Endothelial cell of umbilical vein (primary cell): Measurements from ENCODE around the gene TMOD1. TPM values are rescaled to one million over a fixed set of nuclear protein-coding genes. Genes with fewer than 3 reads are reported as not detected.

Experiments used
- BruUV-seq: library from RNA; stranded (reverse); fragments of 400-500 nt; replicated peaks from 2 replicates; lab custom pipeline; 2021; lab: Mats Ljungman, UMichigan
- CTCF ChIA-PET: fragments of 300-600, 350-600 bp; sonication (Branson Sonifier 250); formaldehyde crosslinking; loops from one replicate; lab custom pipeline; 2021; ENCODE audit warnings: antibody characterized with exemption, inconsistent platforms; lab: Charles Lee
- POLR2A ChIA-PET: fragments of 300-600, 350-600 bp; sonication (Branson Sonifier 250); formaldehyde crosslinking; loops from one replicate; lab custom pipeline; 2021; ENCODE audit warnings: antibody characterized with exemption, inconsistent platforms; lab: Charles Lee
- DNase-seq: peaks from one replicate; pipeline ENCODE4 v3.0.0-alpha.2; 2011; ENCODE audit warnings: low read depth, low spot score
- FAIRE-seq: peaks from 2 replicates; lab custom pipeline; 2011; peaks lifted over from hg19 to GRCh38; lab: Jason Lieb, UNC
- H2AFZ ChIP-seq: 2 replicates; pipeline ENCODE4 v1.6.0; 2012; ENCODE audit warnings: low read depth, low read length, control low read depth, inconsistent platforms
- H3K27ac ChIP-seq: 2 replicates; pipeline ENCODE4 v1.5.1; 2011; ENCODE audit warnings: low read depth, mild to moderate bottlenecking, control low read depth, low read length, moderate library complexity; ENCODE audit not compliant: insufficient read depth
- H3K27me3 ChIP-seq, 2 experiments: 2 replicates each; pipeline versions ENCODE4 v1.6.0 to v1.6.1; 2011; ENCODE audit warnings: low read length in 2 of 2, mixed read lengths in 1 of 2; ENCODE audit not compliant: control insufficient read depth in 2 of 2, insufficient read depth in 2 of 2
- H3K36me3 ChIP-seq, 2 experiments: 2 replicates in 1 of 2; 3 replicates in 1 of 2; pipeline ENCODE4 v1.5.1; 2011; ENCODE audit warnings: low read length in 2 of 2, mild to moderate bottlenecking in 1 of 2, moderate library complexity in 1 of 2; ENCODE audit not compliant: control insufficient read depth in 2 of 2, insufficient read depth in 2 of 2; ENCODE audit errors: extremely low read depth in 1 of 2
- H3K4me1 ChIP-seq: 3 replicates; pipeline ENCODE4 v1.5.1; 2011; ENCODE audit warnings: mild to moderate bottlenecking, low read length; ENCODE audit not compliant: control insufficient read depth, insufficient read depth; ENCODE audit errors: extremely low read depth
- H3K4me2 ChIP-seq: 2 replicates; pipeline ENCODE4 v1.6.1; 2011; ENCODE audit warnings: low read length, control low read depth, mixed read lengths; ENCODE audit not compliant: insufficient read depth
- H3K4me3 ChIP-seq, 3 experiments: fragments of 200-600 bp in 1 of 3; sonication (generic), shearing (Covaris generic) in 1 of 3; replicated peaks in 1 of 3; 2 replicates each; pipeline ENCODE4 v1.5.1; 2011 to 2016; ENCODE audit warnings: control low read depth in 3 of 3, low read length in 3 of 3, mild to moderate bottlenecking in 2 of 3, inconsistent platforms in 1 of 3, low read depth in 1 of 3, moderate library complexity in 1 of 3; ENCODE audit not compliant: insufficient read depth in 1 of 3
- H3K79me2 ChIP-seq: 2 replicates; pipeline ENCODE4 v1.6.0; 2012; ENCODE audit warnings: low read length, inconsistent platforms; ENCODE audit not compliant: control insufficient read depth, insufficient read depth
- H3K9ac ChIP-seq: replicated peaks from 2 replicates; pipeline ENCODE3; 2011; ENCODE audit warnings: low read length, control low read depth; ENCODE audit not compliant: insufficient read depth; ENCODE audit errors: extremely low read depth
- H3K9me1 ChIP-seq: replicated peaks from 3 replicates; pipeline ENCODE4 v1.6.0; 2011; ENCODE audit warnings: mild to moderate bottlenecking, low read length; ENCODE audit not compliant: control insufficient read depth, insufficient read depth; ENCODE audit errors: extremely low read depth
- H3K9me3 ChIP-seq: replicated peaks from 2 replicates; pipeline ENCODE4 v1.5.1; 2012; ENCODE audit warnings: low read length, inconsistent platforms; ENCODE audit not compliant: control insufficient read depth, insufficient read depth
- H4K20me1 ChIP-seq: replicated peaks from 2 replicates; pipeline ENCODE3; 2011; ENCODE audit warnings: mild to moderate bottlenecking, low read length; ENCODE audit not compliant: control insufficient read depth, insufficient read depth; ENCODE audit errors: extremely low read depth
- CTCF ChIP-seq, 2 donors: IDR thresholded peaks; 1 replicate in 1 of 2; 2 replicates in 1 of 2; pipeline ENCODE4 v1.5.1; 2011; ENCODE audit warnings: low read length in 2 of 2, mild to moderate bottlenecking in 2 of 2, moderate library complexity in 2 of 2, control low read depth in 1 of 2, inconsistent platforms in 1 of 2, low read depth in 1 of 2; ENCODE audit not compliant: insufficient read depth in 1 of 2; ENCODE audit errors: extremely low read depth in 1 of 2
- EZH2 ChIP-seq: IDR thresholded peaks from 2 replicates; pipeline ENCODE4 v1.6.1; 2012; ENCODE audit warnings: borderline replicate concordance, low read depth, mild to moderate bottlenecking, moderate library complexity, low read length, inconsistent platforms; ENCODE audit not compliant: severe bottlenecking
- GATA2 ChIP-seq: IDR thresholded peaks from 2 replicates; pipeline ENCODE4 v1.7.0; 2011; ENCODE audit warnings: low read depth, mild to moderate bottlenecking, moderate library complexity, mixed read lengths, low read length; ENCODE audit not compliant: insufficient read length, insufficient read depth
- JUN ChIP-seq: IDR thresholded peaks from 2 replicates; pipeline ENCODE4 v1.6.1; 2011; ENCODE audit warnings: borderline replicate concordance, low read depth; ENCODE audit not compliant: insufficient read length, insufficient read depth
- MAX ChIP-seq: IDR thresholded peaks from 2 replicates; pipeline ENCODE4 v1.6.1; 2011; ENCODE audit not compliant: insufficient read depth, insufficient read length
- dilution Hi-C: fragments of 300-500 bp; cut with MboI; formaldehyde crosslinking; loops from one replicate; pipeline ENCODE4 v1.15.0; 2019; ENCODE audit warnings: low sequenced_read_pairs; ENCODE audit not compliant: extremely low pct_ligation_motif_present
- intact Hi-C: fragments of 100-400 bp; cut with micrococcal nuclease; formaldehyde crosslinking; loops from one replicate; pipeline ENCODE4 v1.10.0; 2022
- polyA plus RNA-seq, 4 experiments: library from polyadenylated mRNA; depleted of rRNA in 3 of 4; stranded (reverse) in 3 of 4; unstranded in 1 of 4; fragments of >200 nt; gene quantifications; 2 replicates each; pipeline versions ENCODE4 v1.2.1 to v1.2.3, GENCODE V29; 2011 to 2012; ENCODE audit warnings: missing spikeins in 1 of 4
- total RNA-seq: library from RNA; stranded (reverse); gene quantifications from 2 replicates; pipeline ENCODE4 v1.2.3, GENCODE V29; 2021

Gene TMOD1
- total and polyA plus RNA-seq, 2 donors (not counting 3 experiments of a cell fraction or from before 2014, with no cell fraction given), result 0.26 to 1.4 TPM

- peaks cover 6% of the 10 kb centered on the region for H3K4me1 ChIP-seq
- H3K9ac ChIP-seq, result no peak overlapping the region
- no peaks in the 10 kb centered on the region for H3K9me3 ChIP-seq
- peaks cover 25% of the 10 kb centered on the region for H3K79me2 ChIP-seq
- dilution Hi-C loops (no loop called here), intact Hi-C loops (no loop called here)
- TF ChIP-seq GATA2 (no peak), MAX (no peak), CTCF (IDR thresholded peaks at IDR 0.05; ENCODE audit: extremely low read depth in 1 of 2, insufficient read depth in 1 of 2, low read depth in 1 of 2, low read length in 2 of 2) (no peak), JUN (no peak), EZH2 (no peak)
- no peak for FAIRE-seq
- no peak for DNase-seq
- POLR2A ChIA-PET, result no interaction called here
- no peak overlapping the region for H3K4me2 ChIP-seq
- no peaks in the 10 kb centered on the region for H4K20me1 ChIP-seq
- BruUV-seq, result no TSS peak
- no peaks in the 10 kb centered on the region for H3K27me3 ChIP-seq
- no peak overlapping the region for H3K4me3 ChIP-seq
- H3K36me3 ChIP-seq, result no peaks in the 10 kb centered on the region
- CTCF ChIA-PET, result interaction anchor here (0.7 to 3.7 kb wide), 2 partner anchors 13 to 30 kb away, joined by 3 to 28 read pairs; no protein-coding TSS in a partner anchor
- no peak overlapping the region for H3K27ac ChIP-seq
- no peak overlapping the region for H2AFZ ChIP-seq
- no peaks in the 10 kb centered on the region for H3K9me1 ChIP-seq
Measured at GRCh38 chr9:97628668-97629067, 127.2 kb downstream of the TMOD1 start.
